Prostate gland (tissue), 2 donors: ENCODE results near the gene SASH1. TPM values are rescaled to one million over a fixed set of nuclear protein-coding genes. Genes with fewer than 3 reads are reported as not detected.

Source experiments
- DNase-seq: peaks from one replicate; pipeline ENCODE4 v3.0.0-alpha.2; 2019; ENCODE audit warnings: low spot score
- H3K27ac ChIP-seq, 2 donors: fragments of 200-600 bp; sonication (generic); 2 replicates each; pipeline ENCODE4 v1.5.1; 2017 to 2019
- H3K27me3 ChIP-seq: fragments of 200-600 bp; sonication (generic); replicated peaks from 2 replicates; pipeline ENCODE4 v1.5.1; 2019; ENCODE audit not compliant: insufficient read depth
- H3K36me3 ChIP-seq, 2 donors: fragments of 200-600 bp; sonication (generic); 1 replicate in 1 of 2; 2 replicates in 1 of 2; pipeline versions ENCODE4 v1.5.1 to v1.8.1; 2017 to 2019
- H3K4me1 ChIP-seq: fragments of 200-600 bp; sonication (generic); replicated peaks from 2 replicates; pipeline ENCODE4 v1.5.1; 2019
- H3K4me3 ChIP-seq, 2 donors: fragments of 200-600 bp; sonication (generic); 2 replicates each; pipeline ENCODE4 v1.5.1; 2017 to 2019
- H3K9me3 ChIP-seq: fragments of 200-600 bp; sonication (generic); 2 replicates; pipeline ENCODE4 v1.5.1; 2017
- POLR2A ChIP-seq: fragments of 450-650 bp; IDR thresholded peaks from one replicate; pipeline ENCODE4 v1.6.1; 2016; ENCODE audit warnings: antibody characterized with exemption, mild to moderate bottlenecking
- POLR2AphosphoS5 ChIP-seq: sonication (generic); formaldehyde crosslinking; IDR thresholded peaks from one replicate; pipeline ENCODE4 v1.6.1; 2017; ENCODE audit warnings: antibody characterized with exemption
- WGBS: methylation state at CpG from one replicate; pipeline ENCODE4 v1.1.5; 2018; 5-methylcytosine and 5-hydroxymethylcytosine counted together
- intact Hi-C: fragments of 100-400 bp; cut with DNase I; formaldehyde crosslinking; loops from one replicate; pipeline ENCODE4 v1.14.2; 2022
- total RNA-seq, 2 donors: library from RNA; depleted of rRNA; stranded (reverse); fragments of >200 nt; gene quantifications; one replicate each; pipeline ENCODE4 v1.1.0, GENCODE V29; 2016
- TF ChIP-seq, protein P1 (sequence below), 4 experiments: fragments of 200-600 bp in 2 of 4; fragments of 450-650 bp in 2 of 4; sonication (generic) in 2 of 4; IDR thresholded peaks; 1 replicate in 3 of 4; 2 replicates in 1 of 4; pipeline ENCODE4 v1.5.1; 2016 to 2019; ENCODE audit warnings: antibody characterized with exemption in 4 of 4, mild to moderate bottlenecking in 2 of 4, moderate library complexity in 2 of 4

Gene SASH1
- total RNA-seq, 2 donors from 2014 or later = 34.3 to 48.6 TPM

DNA sequence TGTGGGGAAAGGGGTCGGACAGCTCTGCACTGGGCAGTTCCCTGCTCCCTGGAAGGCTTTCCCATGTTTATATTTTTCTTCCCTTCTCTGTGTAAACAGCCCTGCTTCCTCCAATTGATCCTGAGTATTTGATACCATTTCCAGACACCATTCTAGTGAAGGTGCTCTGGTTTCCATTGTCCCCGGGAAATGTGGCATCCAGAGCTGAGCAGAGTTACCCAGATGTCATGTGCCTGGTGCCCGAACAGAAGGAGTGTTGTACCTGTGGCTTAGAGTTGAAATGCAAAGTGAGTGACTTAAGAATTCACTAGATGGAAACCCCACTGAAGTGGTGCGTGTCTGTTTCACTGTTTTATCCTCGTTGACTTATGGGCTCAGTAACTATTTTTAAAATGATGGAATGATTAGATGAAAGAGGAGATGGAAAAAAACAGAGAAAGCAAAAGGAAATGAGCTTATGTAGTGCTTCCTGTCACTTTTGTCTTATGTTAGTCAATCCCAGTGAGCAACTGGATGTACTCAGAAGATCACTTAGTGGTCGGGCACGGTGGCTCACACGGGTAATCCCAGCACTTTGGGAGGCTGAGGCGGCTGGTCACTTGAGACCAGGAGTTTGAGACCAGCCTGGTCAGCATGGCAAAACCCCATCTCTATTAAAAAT, 83.8 kb downstream of the SASH1 start:
- H3K27ac ChIP-seq = no peak overlapping the region
- 88% methylated on average over 9 of the region's 9 CpGs for WGBS

DNA sequence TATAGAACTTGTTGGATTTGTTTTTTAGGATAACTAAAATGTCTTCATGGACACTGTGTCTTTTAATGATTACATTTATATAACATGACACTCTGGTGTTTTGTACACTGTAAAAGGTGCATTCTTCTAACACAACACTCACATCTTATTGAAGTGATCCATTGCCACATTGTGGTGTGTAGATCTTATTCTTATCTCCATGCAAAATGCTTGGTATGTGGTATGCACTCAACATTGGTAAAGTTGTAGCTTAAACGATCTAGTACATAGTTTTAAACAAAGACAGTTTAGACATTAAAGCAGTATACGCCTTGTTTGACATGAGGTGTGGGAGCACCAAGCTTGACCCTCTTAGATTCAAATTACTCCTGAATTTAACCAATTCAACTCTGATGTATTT, 84.7 kb downstream of the SASH1 start:
- no peak for TF ChIP-seq POLR2AphosphoS5
- whole genome bisulfite sequencing = 60% methylated on average over 2 of the region's 2 CpGs
- Histone ChIP-seq H3K27me3 (no peaks in the 10 kb centered on the region), H3K36me3 (no peaks in the 10 kb centered on the region), H3K9me3 (no peaks in the 10 kb centered on the region), H3K27ac (no peak overlapping the region), H3K4me3 (no peak overlapping the region), H3K4me1 (no peaks in the 10 kb centered on the region)
- intact Hi-C loops = no loop called here
- DNase-seq = no peak

More for the DNA sequence above, 83.8 kb downstream of the SASH1 start:
- intact Hi-C loops = no loop called here
- H3K9me3 ChIP-seq = no peaks in the 10 kb centered on the region
- TF ChIP-seq POLR2AphosphoS5 (no peak), POLR2A (no peak)
- TF ChIP-seq, protein P1, sequence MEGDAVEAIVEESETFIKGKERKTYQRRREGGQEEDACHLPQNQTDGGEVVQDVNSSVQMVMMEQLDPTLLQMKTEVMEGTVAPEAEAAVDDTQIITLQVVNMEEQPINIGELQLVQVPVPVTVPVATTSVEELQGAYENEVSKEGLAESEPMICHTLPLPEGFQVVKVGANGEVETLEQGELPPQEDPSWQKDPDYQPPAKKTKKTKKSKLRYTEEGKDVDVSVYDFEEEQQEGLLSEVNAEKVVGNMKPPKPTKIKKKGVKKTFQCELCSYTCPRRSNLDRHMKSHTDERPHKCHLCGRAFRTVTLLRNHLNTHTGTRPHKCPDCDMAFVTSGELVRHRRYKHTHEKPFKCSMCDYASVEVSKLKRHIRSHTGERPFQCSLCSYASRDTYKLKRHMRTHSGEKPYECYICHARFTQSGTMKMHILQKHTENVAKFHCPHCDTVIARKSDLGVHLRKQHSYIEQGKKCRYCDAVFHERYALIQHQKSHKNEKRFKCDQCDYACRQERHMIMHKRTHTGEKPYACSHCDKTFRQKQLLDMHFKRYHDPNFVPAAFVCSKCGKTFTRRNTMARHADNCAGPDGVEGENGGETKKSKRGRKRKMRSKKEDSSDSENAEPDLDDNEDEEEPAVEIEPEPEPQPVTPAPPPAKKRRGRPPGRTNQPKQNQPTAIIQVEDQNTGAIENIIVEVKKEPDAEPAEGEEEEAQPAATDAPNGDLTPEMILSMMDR (IDR thresholded peaks at IDR 0.05) = no peak
- no peak overlapping the region for H3K4me3 ChIP-seq
- DNase-seq = no peak
- H3K27me3 ChIP-seq = no peaks in the 10 kb centered on the region
- no peaks in the 10 kb centered on the region for H3K4me1 ChIP-seq
- H3K36me3 ChIP-seq = no peaks in the 10 kb centered on the region

DNA sequence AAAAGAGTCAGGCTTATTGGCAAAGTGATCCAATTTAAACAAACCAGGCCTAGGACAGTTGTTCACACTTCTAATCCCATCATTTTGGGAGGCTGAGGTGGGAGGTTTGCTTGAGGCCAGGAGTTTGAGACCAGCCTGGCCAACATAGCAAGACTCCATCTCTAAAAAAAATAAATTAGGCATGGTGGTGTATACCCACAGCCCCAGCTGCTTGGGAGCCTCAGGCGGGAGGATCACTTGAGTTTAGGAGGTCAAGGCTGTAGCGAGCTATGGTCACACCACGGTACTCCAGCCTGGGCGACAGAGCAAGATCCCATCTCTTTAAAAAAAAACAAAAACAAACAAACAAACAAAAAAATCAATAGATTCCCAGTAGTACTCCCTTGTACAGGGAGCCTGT, 86.8 kb downstream of the SASH1 start:
- no peaks in the 10 kb centered on the region for H3K36me3 ChIP-seq
- intact Hi-C loops = no loop called here
- no peaks in the 10 kb centered on the region for H3K27me3 ChIP-seq
- TF ChIP-seq POLR2AphosphoS5 (no peak), POLR2A (no peak)
- TF ChIP-seq, protein P1 (IDR thresholded peaks at IDR 0.05) = no peak
- no peak overlapping the region for H3K27ac ChIP-seq
- H3K4me1 ChIP-seq = no peaks in the 10 kb centered on the region
- H3K9me3 ChIP-seq = no peaks in the 10 kb centered on the region
- WGBS = 99% methylated on average over 4 of the region's 4 CpGs
- DNase-seq = no peak
- no peak overlapping the region for H3K4me3 ChIP-seq

DNA sequence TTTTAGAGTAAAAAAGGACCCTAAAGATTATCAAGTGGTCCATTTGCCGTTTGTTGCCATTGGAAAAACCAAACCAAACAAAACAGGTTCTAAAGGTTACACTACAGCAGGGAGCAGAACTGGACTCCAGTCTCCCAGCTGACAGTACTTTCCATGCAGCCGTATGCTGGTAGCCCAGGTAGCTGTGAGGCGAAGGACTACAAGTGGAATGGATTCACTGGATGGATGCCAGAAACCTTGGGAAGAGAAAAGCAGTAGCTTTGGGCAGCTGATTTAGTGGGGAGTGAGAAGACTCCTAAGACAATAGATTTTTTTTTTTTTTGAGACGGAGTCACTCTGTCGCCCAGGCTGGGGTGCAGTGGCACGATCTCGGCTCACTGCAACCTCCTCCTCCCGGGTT, 88.3 kb downstream of the SASH1 start:
- no peak for TF ChIP-seq POLR2AphosphoS5
- TF ChIP-seq, protein P1 (IDR thresholded peaks at IDR 0.05) = no peak

DNA sequence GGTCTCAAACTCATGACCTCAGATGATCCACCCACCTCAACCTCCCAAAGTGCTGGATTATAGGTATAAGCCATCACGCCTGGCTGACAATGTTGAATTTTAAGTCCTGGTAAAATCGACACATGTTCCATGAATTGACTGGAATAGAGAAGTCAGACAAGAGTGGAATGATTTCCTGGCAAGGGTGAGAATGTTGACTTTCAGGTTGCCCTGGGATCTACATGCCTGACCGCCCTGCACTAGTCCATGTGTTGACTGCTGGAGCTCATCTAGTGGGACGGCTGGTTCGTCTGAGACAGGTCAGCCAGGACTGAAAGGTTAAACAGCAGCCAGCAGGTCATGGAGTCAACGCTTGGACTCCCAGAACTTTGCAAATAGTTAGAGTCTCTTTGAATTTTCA, 88.8 kb downstream of the SASH1 start:
- TF ChIP-seq POLR2A (no peak), POLR2AphosphoS5 (no peak)
- TF ChIP-seq, protein P1 (IDR thresholded peaks at IDR 0.05) = no peak
- no peak for DNase-seq
- H3K27ac ChIP-seq = no peak overlapping the region
- intact Hi-C loops = no loop called here
- no peak overlapping the region for H3K4me3 ChIP-seq
- no peaks in the 10 kb centered on the region for H3K27me3 ChIP-seq
- WGBS = 96% methylated on average over 6 of the region's 6 CpGs
- no peaks in the 10 kb centered on the region for H3K9me3 ChIP-seq
- H3K4me1 ChIP-seq = no peaks in the 10 kb centered on the region
- no peaks in the 10 kb centered on the region for H3K36me3 ChIP-seq

More for the DNA sequence above, 88.3 kb downstream of the SASH1 start:
- Histone ChIP-seq H3K4me3 (no peak overlapping the region), H3K36me3 (no peaks in the 10 kb centered on the region), H3K27me3 (no peaks in the 10 kb centered on the region), H3K4me1 (no peaks in the 10 kb centered on the region), H3K9me3 (no peaks in the 10 kb centered on the region), H3K27ac (no peak overlapping the region)
- 82% methylated on average over 8 of the region's 8 CpGs for WGBS
- intact Hi-C loops = no loop called here
- DNase-seq = no peak
